ENCODE results near the gene PTPRT.

Gene PTPRT

DNA sequence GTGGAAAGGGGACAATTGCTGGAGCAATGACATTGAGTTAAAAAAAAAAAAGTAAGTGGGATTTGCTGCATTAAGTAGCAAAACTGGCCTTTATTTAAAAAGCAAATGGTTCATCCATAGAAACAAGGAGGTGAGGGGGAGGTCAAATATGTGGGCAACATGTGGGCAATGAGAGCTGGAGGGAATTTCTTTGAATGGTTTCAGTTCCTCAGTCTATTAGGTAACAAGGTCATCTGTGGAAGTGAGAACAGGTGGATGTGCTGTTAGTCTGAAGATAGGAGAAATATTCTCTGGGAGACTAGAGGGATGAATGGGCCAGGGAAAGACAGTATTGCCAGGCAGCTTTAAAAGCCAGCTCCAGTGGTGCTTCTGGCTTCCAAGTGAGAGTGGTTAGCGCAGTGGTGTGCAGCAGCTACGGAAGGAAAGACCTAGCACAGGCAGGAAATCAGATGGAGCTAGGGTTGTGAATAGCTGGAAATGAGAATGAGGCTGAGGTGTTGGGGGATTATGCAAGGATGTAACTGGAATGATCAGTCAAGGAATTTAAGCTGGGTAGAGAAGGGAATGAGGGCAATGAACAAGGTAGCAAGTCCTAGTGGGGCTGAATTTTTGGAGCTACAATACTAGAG is 727.6 kb downstream of the PTPRT start:
- TF ChIP-seq ZNF274 (IDR thresholded peaks at IDR 0.05; ENCODE audit: low read depth, low read length), result no peak
- H3K4me3 ChIP-seq (ENCODE audit: low read length), result no peak overlapping the region

- TF ChIP-seq ZNF274 (IDR thresholded peaks at IDR 0.05; ENCODE audit: low read depth, low read length), result no peak
- H3K4me3 ChIP-seq (ENCODE audit: low read length), result no peak overlapping the region
Measured at GRCh38 chr20:42461291-42461690, 728.4 kb downstream of the PTPRT start.

DNA sequence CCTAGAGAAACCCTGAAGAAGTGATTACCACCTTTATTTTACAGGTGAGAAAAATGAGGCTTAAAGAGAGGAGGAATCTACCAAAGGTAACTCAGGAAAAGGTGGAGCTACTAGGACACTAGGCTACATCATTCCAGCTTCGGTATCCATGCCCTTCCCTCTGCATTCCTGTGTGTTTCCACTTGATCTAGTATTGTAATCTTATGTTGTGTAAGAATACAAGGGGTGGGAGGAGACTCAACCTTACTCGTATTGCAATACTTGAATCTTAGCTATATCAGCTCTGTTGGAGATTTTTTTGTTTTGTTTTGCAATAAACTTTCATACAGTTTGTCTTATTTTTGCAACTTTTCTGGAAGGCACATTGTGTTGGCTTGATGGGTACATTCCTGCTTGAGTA is 742.4 kb downstream of the PTPRT start:
- TF ChIP-seq ZNF274 (IDR thresholded peaks at IDR 0.05; ENCODE audit: low read depth, low read length), result no peak
- no peak overlapping the region for H3K4me3 ChIP-seq (ENCODE audit: low read length)

DNA sequence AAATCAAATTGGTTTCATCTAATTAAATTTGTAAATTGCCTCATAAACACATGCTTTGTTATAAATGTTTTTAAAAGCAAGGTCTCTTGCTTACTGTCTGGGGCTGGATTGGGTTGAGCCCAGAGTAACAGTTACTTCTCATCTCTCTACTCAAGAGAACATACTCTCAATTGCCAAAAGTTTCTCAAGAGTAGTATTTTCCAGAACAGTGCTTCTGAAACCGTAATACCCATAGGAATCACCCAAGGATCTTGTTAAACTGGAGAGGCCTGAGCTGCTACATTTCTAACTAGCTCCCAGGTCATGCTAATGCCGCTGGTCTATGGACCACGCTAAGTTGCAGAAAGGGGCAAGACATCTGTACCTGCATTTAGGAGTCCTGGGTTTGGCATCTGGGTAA is 744.9 kb downstream of the PTPRT start:
- TF ChIP-seq ZNF274 (IDR thresholded peaks at IDR 0.05; ENCODE audit: low read depth, low read length), result no peak
- H3K4me3 ChIP-seq (ENCODE audit: low read length), result no peak overlapping the region

- H3K4me3 ChIP-seq (ENCODE audit: low read length), result no peak overlapping the region
- no peak for TF ChIP-seq ZNF274 (IDR thresholded peaks at IDR 0.05; ENCODE audit: low read depth, low read length)
Measured at GRCh38 chr20:42443200-42443599, 746.5 kb downstream of the PTPRT start.

GRCh38 chr20:42442716-42443115 is 747.0 kb downstream of the PTPRT start:
- H3K4me3 ChIP-seq (ENCODE audit: low read length), result no peak overlapping the region
- TF ChIP-seq ZNF274 (IDR thresholded peaks at IDR 0.05; ENCODE audit: low read depth, low read length), result no peak

GRCh38 chr20:42441864-42442331 is 747.8 kb downstream of the PTPRT start:
- H3K4me3 ChIP-seq (ENCODE audit: low read length), result no peak overlapping the region
- TF ChIP-seq ZNF274 (IDR thresholded peaks at IDR 0.05; ENCODE audit: low read depth, low read length), result no peak

GRCh38 chr20:42441196-42441863 is 748.4 kb downstream of the PTPRT start:
- H3K4me3 ChIP-seq (ENCODE audit: low read length), result no peak overlapping the region
- TF ChIP-seq ZNF274 (IDR thresholded peaks at IDR 0.05; ENCODE audit: low read depth, low read length), result no peak

DNA sequence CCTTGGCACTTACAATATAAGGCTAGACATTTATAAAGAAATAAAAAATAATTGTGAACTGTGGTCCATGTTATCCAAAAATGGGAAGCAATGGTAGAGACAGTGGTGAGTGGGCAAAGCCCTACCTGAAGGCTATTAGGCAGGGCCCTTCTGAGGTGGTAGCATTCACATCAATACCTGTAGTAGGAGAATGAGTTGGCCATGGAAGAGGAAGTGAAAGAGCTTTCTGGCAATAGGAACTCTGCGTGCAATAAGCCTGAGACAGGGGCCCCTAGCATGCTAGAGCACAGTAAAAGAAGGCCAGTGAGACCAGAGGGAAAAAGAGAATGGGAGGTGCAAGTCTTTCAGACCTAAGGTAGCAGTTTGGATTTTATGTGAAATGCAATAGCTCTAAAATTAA is 754.5 kb downstream of the PTPRT start:
- TF ChIP-seq ZNF274 (IDR thresholded peaks at IDR 0.05; ENCODE audit: low read depth, low read length), result no peak
- H3K4me3 ChIP-seq (ENCODE audit: low read length), result no peak overlapping the region

DNA sequence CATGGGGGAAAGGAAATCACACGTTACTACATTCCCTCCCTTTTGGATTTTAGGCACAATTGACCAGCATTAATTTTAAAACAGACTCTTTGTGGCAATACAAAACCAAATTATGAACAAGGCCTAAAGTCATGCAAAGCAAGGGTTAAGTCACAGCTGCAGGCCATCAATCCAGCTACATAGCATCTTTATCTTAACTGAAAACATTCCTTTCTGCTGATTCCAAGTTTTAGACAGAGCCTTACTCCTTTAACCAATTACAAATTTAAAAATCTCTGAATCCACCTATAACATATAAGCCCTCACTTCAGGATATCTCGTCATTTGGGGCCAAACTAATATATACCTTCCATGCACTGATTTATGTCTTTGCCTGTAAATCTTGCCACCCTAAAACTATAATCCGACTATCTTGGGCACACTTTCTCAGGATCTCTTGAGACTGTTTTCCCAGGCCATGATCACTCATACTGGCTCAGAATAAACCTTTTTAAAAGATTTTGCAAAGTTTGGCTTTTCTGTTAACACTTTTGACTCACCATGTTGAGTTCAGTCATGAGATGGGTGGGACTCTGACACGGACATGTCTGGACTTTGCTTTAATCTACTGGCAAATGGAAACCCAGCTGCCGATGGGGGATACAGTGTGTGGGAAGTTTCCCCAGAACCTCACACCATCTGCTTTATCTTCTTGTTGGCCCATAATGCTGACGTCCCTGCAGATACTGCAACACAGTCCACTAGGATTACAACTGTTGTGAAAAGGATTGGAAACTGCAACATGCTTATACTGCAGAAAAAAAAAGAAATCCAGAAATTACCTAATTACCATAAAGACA is 757.0 kb downstream of the PTPRT start:
- no peak for TF ChIP-seq ZNF274 (IDR thresholded peaks at IDR 0.05; ENCODE audit: low read depth, low read length)
- no peak overlapping the region for H3K4me3 ChIP-seq (ENCODE audit: low read length)

DNA sequence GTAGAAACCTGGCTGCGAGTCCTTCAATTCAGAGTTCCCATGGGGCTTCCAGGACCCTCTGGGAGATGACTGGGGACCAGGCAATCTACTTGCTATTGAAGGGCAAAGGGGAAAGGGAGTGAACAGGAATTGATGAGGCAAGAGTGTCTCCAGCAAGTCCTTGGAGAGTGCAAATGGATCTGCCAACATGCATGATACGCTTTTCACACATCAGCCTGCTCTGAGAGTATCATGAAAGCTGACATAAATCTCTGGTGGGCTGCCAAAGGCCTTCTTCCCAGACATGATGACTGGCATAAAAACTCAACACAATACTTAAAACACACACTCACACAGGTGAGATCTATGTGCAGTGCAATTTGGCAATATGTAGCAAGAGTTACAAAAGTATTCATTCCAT is 759.1 kb downstream of the PTPRT start:
- H3K4me3 ChIP-seq (ENCODE audit: low read length), result no peak overlapping the region
- no peak for TF ChIP-seq ZNF274 (IDR thresholded peaks at IDR 0.05; ENCODE audit: low read depth, low read length)

GRCh38 chr20:42429761-42430458 is 759.8 kb downstream of the PTPRT start:
- TF ChIP-seq ZNF274 (IDR thresholded peaks at IDR 0.05; ENCODE audit: low read depth, low read length), result no peak
- no peak overlapping the region for H3K4me3 ChIP-seq (ENCODE audit: low read length)

- no peak overlapping the region for H3K4me3 ChIP-seq (ENCODE audit: low read length)
- TF ChIP-seq ZNF274 (IDR thresholded peaks at IDR 0.05; ENCODE audit: low read depth, low read length), result no peak
Measured at GRCh38 chr20:42419814-42420532, 769.7 kb downstream of the PTPRT start.

DNA sequence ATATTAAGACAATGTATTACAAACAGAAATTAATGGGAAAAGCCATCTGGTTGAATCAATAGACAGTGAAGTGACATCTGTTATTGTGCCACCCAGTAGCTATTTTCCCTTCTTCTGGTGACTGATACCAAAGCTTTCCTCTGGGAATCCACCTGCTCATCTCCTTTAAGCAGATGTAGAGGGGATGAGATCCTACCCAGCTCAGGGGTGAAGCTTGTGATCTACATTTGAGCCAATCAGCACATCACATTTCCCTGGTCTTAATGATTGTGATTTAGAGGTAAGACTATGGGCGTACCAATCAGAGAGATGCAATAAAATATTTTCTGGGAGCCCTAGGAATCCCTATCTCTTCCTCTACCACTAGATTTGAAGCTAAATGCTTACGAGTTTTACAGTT is 782.9 kb downstream of the PTPRT start:
- H3K4me3 ChIP-seq (ENCODE audit: low read length), result no peak overlapping the region
- no peak for TF ChIP-seq ZNF274 (IDR thresholded peaks at IDR 0.05; ENCODE audit: low read depth, low read length)
